ENCODE results near the gene MAPK14. TPM values are rescaled to one million over a fixed set of nuclear protein-coding genes. Genes with fewer than 3 reads are reported as not detected.

The MAPK14 gene
- total and polyA plus RNA-seq, 2 experiments from 2014 or later = 26.8 to 45.0 TPM

GRCh38 chr6:36075656-36076055, 48.0 kb downstream of the MAPK14 start:
- H3K27me3 ChIP-seq (replicated peaks; ENCODE audit: insufficient read depth) = no peaks in the 10 kb centered on the region
- H3K36me3 ChIP-seq (ENCODE audit: low read depth) = peaks cover 45% of the 10 kb centered on the region
- no peaks in the 10 kb centered on the region for H3K9me3 ChIP-seq (ENCODE audit: low read depth)
- DNase-seq = no peak
- WGBS, 2 experiments (ENCODE audit: low coverage in 1 of 2, low lambda C conversion rate in 2 of 2, missing lambda C conversion rate in 2 of 2) = 92 to 94% methylated on average over 3 of the region's 3 CpGs
- H3K4me1 ChIP-seq (ENCODE audit: insufficient read depth) = no peaks in the 10 kb centered on the region
- H3K4me3 ChIP-seq = no peak overlapping the region
- H3K9ac ChIP-seq = no peak overlapping the region
- no peaks in the 10 kb centered on the region for H3F3A ChIP-seq (ENCODE audit: insufficient read depth)
- H2AFZ ChIP-seq = no peak overlapping the region
- no peak overlapping the region for H3K4me2 ChIP-seq (ENCODE audit: unreplicated experiment)
- H3K9me2 ChIP-seq (ENCODE audit: insufficient read depth) = no peaks in the 10 kb centered on the region
- H3K27ac ChIP-seq = no peak overlapping the region
- peaks cover 85% of the 10 kb centered on the region for H3K79me2 ChIP-seq (ENCODE audit: insufficient read depth)
- in situ Hi-C loops (cut with MboI) = no loop called here
- no peak for TF ChIP-seq EZH2 (IDR thresholded peaks at IDR 0.05; ENCODE audit: insufficient read depth, poor library complexity, severe bottlenecking)
- TF ChIP-seq EZH2phosphoT487 (IDR thresholded peaks at IDR 0.05; ENCODE audit: insufficient read depth, low read depth) = no peak
- no peaks in the 10 kb centered on the region for H4K20me1 ChIP-seq (ENCODE audit: insufficient read depth)

- in situ Hi-C loops (cut with MboI) = no loop called here
- DNase-seq = no peak
- Histone ChIP-seq H3F3A (ENCODE audit: insufficient read depth) (no peaks in the 10 kb centered on the region), H4K20me1 (ENCODE audit: insufficient read depth) (no peaks in the 10 kb centered on the region), H3K9me2 (ENCODE audit: insufficient read depth) (no peaks in the 10 kb centered on the region), H3K4me3 (no peak overlapping the region), H3K4me1 (ENCODE audit: insufficient read depth) (no peaks in the 10 kb centered on the region), H3K4me2 (ENCODE audit: unreplicated experiment) (no peak overlapping the region), H3K27me3 (replicated peaks; ENCODE audit: insufficient read depth) (no peaks in the 10 kb centered on the region), H2AFZ (no peak overlapping the region), H3K79me2 (ENCODE audit: insufficient read depth) (peaks cover 80% of the 10 kb centered on the region), H3K36me3 (ENCODE audit: low read depth) (peaks cover 52% of the 10 kb centered on the region), H3K9ac (no peak overlapping the region), H3K27ac (no peak overlapping the region), H3K9me3 (ENCODE audit: low read depth) (no peaks in the 10 kb centered on the region)
- WGBS, 2 experiments (ENCODE audit: low coverage in 1 of 2, low lambda C conversion rate in 2 of 2, missing lambda C conversion rate in 2 of 2) = 97 to 98% methylated on average over 3 of the region's 3 CpGs
- no peak for TF ChIP-seq EZH2 (IDR thresholded peaks at IDR 0.05; ENCODE audit: insufficient read depth, poor library complexity, severe bottlenecking)
- TF ChIP-seq EZH2phosphoT487 (IDR thresholded peaks at IDR 0.05; ENCODE audit: insufficient read depth, low read depth) = no peak
These were observed 48.8 kb downstream of the MAPK14 start for GRCh38 chr6:36076178-36077063.

- no peaks in the 10 kb centered on the region for H3K27me3 ChIP-seq (replicated peaks; ENCODE audit: insufficient read depth)
- no peak overlapping the region for H3K4me2 ChIP-seq (ENCODE audit: unreplicated experiment)
- no peaks in the 10 kb centered on the region for H3K4me1 ChIP-seq (ENCODE audit: insufficient read depth)
- H3K27ac ChIP-seq = no peak overlapping the region
- no peaks in the 10 kb centered on the region for H4K20me1 ChIP-seq (ENCODE audit: insufficient read depth)
- in situ Hi-C loops (cut with MboI) = no loop called here
- no peak overlapping the region for H2AFZ ChIP-seq
- no peak for TF ChIP-seq EZH2phosphoT487 (IDR thresholded peaks at IDR 0.05; ENCODE audit: insufficient read depth, low read depth)
- TF ChIP-seq EZH2 (IDR thresholded peaks at IDR 0.05; ENCODE audit: insufficient read depth, poor library complexity, severe bottlenecking) = no peak
- H3K9me3 ChIP-seq (ENCODE audit: low read depth) = no peaks in the 10 kb centered on the region
- DNase-seq = no peak
- WGBS, 2 experiments (ENCODE audit: low coverage in 1 of 2, low lambda C conversion rate in 2 of 2, missing lambda C conversion rate in 2 of 2) = 95 to 96% methylated on average over 4 of the region's 4 CpGs
- no peak overlapping the region for H3K9ac ChIP-seq
- H3K9me2 ChIP-seq (ENCODE audit: insufficient read depth) = no peaks in the 10 kb centered on the region
- H3F3A ChIP-seq (ENCODE audit: insufficient read depth) = no peaks in the 10 kb centered on the region
- peaks cover 66% of the 10 kb centered on the region for H3K36me3 ChIP-seq (ENCODE audit: low read depth)
- H3K4me3 ChIP-seq = no peak overlapping the region
- H3K79me2 ChIP-seq (ENCODE audit: insufficient read depth) = peaks cover 74% of the 10 kb centered on the region
These were observed 50.6 kb downstream of the MAPK14 start for GRCh38 chr6:36078159-36078558.

GRCh38 chr6:36079601-36080000, 52.0 kb downstream of the MAPK14 start:
- no peak for DNase-seq

More at GRCh38 chr6:36079601-36080000, 52.0 kb downstream of the MAPK14 start:
- H3K4me1 ChIP-seq (ENCODE audit: insufficient read depth) = no peaks in the 10 kb centered on the region
- TF ChIP-seq EZH2 (IDR thresholded peaks at IDR 0.05; ENCODE audit: insufficient read depth, poor library complexity, severe bottlenecking) (no peak), EZH2phosphoT487 (IDR thresholded peaks at IDR 0.05; ENCODE audit: insufficient read depth, low read depth) (no peak)
- WGBS, 2 experiments (ENCODE audit: low coverage in 1 of 2, low lambda C conversion rate in 2 of 2, missing lambda C conversion rate in 2 of 2) = 76 to 77% methylated on average over 2 of the region's 2 CpGs
- H3K27ac ChIP-seq = no peak overlapping the region
- no peak overlapping the region for H3K9ac ChIP-seq
- no peaks in the 10 kb centered on the region for H3F3A ChIP-seq (ENCODE audit: insufficient read depth)
- H3K9me3 ChIP-seq (ENCODE audit: low read depth) = no peaks in the 10 kb centered on the region
- in situ Hi-C loops (cut with MboI) = no loop called here
- H3K9me2 ChIP-seq (ENCODE audit: insufficient read depth) = no peaks in the 10 kb centered on the region
- peaks cover 60% of the 10 kb centered on the region for H3K79me2 ChIP-seq (ENCODE audit: insufficient read depth)
- no peaks in the 10 kb centered on the region for H3K27me3 ChIP-seq (replicated peaks; ENCODE audit: insufficient read depth)
- H3K4me3 ChIP-seq = no peak overlapping the region
- H3K36me3 ChIP-seq (ENCODE audit: low read depth) = peaks cover 71% of the 10 kb centered on the region
- H3K4me2 ChIP-seq (ENCODE audit: unreplicated experiment) = no peak overlapping the region
- no peaks in the 10 kb centered on the region; the same call in 1 of the 2 replicates for H4K20me1 ChIP-seq (ENCODE audit: insufficient read depth)
- no peak overlapping the region for H2AFZ ChIP-seq

All from GM23248 (cell line).